Dermis blood vessel endothelial cell (primary cell): ENCODE measurements around the gene ARPC2. TPM values are rescaled to one million over a fixed set of nuclear protein-coding genes. Genes with fewer than 3 reads are reported as not detected.

Experiments used
- DNase-seq: peaks from one replicate; pipeline ENCODE4 v3.0.0; 2010
- total RNA-seq: library from RNA; depleted of rRNA; stranded (reverse); fragments of >200 nt; gene quantifications from 2 replicates; pipeline ENCODE4 v1.2.3, GENCODE V29; 2014

Gene ARPC2
- total RNA-seq, 1 donor from 2014 or later, result 278 TPM

DNA sequence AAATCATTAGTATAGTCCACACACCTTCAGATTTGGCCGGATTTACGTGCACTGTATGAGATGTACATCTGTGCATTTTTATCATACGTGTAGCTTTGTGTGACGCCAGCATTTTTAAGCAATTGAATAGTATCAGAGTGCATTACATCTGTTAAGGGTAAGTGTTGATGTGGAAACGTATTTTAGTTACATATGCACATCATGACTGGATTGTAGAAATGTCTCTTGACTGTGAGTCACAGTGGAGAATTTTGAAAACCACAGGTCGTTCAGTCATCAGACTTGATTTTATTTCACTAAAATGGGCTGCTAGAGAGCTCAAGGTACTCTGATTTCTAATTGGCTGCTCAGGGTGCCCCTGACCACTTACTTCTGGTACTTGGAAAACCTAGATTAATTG, 38.5 kb downstream of the ARPC2 start:
- no peak for DNase-seq

DNA sequence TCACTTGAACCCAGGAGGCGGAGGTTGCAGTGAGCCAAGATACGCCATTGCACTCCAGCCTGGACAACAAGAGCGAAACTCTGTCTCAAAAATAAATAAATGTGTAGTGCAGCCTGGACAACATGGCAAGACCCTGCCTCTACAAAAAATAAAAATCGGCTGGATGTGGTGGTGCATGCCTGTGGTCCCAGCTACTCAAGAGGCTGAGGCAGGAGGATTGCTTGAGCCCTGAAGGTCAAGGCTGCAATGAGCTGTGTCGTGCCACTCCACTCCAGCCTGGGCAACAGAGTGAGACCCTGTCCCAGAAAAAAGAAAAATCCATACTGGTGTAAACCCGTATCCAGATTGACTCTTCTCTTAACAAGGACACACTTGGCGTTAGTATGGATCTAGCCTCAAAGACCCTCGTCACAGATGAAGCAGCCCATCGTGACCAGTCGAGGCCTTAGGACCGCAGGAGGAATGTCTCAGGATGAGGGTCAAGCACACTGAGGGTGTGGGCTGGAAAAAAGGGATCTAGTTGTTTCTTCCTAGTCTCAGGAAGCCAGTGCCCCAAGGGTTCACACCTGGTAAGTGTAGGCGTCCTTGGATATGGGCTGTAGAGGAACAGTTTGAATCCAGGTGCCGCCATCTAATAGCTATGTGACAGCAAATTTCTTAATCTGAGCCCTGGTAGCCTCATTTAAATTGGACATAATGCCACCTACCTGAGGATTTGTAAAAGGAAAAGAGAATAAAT, 39.8 kb downstream of the ARPC2 start:
- no peak for DNase-seq

DNA sequence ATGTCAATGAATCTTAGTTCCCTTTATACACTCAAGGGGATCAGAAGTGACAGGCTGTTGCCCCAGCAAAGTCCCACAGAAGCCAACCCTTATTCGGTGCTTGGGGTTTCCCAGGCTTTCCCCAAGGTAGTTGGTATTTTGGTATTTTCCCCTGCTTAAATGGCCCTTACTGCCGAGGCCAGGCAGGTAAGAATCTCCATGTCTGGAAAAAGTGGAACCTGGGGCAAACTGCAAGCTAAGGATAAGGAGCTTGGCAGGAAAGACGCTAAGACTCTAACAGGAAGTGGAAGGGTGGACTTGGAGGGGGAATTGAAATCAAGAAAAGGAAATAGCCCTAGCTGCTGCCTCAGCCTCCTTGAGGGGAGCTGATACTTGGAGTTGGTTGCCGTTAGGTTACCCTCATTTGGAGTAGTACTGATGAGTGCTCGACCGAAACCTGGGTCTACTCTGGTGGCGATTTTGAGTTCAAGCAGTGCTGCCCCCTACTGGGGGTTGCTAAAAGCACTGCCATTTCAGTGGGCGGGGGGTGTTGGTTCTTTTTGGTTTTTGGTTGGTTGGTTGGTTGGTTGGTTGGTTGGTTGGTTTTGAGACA, 40.5 kb downstream of the ARPC2 start:
- DNase-seq, result peak; percentile 58

DNA sequence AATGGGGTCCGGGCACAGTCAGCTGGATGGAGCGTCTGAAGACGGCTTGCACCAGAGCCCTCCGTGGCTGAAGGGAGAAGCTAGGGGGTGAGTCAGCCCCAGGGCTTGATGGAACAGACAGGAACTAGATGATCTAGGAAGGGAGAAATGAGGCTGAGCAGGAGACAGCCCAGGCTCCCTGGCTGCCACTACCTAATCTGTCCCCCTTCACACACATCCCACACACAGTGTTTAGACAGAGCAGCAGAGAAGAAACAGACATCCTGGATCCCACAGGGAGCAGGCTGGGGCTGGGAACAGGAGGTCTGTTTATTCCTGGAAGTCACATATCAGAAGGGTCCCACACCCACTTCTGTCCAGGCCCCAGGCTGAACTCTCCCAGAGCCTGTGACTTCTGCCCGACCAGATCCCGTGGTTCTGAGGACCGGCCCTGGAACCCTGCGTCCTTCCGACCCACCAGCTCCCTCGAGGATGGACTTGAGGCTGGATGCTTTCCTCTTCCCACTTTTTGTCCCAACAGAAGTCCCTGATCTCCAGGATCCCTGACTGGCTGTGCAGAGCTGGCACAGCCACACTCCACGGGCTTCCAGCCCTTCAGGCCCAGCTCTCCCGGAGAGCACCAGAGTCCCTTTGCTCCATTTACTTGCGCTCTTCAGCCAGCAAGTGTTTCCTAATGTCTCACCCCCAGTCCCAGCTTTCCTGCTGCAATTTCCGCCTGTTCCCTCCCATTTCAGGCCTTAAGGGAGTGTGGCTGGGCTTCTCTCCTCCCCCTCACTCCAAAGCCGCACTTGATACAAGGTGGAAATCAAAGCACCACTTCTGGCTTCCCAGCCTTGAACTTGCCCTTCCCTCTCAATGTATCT, 42.3 kb downstream of the ARPC2 start:
- peak; percentile 74 for DNase-seq

DNA sequence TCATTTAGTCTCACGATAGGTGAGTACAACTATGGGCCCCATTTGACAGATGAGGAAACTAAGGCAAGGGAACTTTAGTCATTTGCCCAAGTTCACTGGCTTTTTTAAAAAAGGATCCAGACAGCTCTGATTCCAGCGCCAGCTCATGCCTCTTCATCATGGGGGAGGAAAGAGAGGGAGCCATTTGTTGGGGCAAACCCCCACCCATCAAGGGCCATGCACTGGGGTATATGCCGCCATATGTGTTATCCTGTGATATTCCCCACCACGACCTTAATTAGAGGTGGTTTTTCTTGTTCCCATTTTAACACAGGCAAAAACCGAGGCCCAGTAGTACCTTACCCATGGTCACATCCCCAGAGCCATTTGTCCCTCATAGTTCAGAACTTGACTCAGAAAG, 43.2 kb downstream of the ARPC2 start:
- DNase-seq, result no peak

DNA sequence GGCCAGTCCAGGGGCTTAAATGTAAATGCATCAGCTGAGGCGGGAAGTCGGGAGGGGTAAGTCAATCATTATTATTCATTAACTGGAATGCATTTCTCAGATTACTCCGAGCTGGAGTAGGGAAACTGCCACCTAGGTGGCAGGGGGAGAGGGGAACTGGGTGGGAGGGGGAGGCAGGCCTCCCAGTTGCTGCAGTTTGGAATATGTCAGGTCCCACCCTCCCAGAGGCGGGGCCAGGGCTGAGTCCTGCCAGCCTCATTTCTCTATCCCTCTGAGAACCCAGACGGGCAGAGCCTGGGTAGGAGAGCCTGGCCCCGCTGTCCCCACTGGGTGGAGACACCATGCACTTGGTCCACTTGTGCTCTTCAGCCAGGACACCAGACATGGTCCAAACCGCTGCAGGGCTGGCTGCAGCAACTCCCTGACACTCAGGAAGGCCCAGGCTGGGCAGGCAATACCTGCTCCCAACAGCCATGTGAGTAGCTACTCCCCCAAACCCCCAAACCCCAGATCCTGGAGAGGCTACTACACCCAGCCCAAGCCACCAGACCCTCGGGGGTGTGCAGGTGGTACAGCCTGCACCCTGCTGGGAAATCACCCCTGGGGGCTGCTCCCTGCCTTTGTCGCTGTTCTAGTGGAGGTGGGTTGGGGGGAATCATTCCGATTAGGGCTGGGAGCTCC, 43.9 kb downstream of the ARPC2 start, which contains the start of gene GPBAR1:
Gene GPBAR1, plus strand, starts transcription at position 274 of the 681 bp plus-strand sequence. CDS start 1,710 bp downstream, outside the sequence.
- no peak for DNase-seq

DNA sequence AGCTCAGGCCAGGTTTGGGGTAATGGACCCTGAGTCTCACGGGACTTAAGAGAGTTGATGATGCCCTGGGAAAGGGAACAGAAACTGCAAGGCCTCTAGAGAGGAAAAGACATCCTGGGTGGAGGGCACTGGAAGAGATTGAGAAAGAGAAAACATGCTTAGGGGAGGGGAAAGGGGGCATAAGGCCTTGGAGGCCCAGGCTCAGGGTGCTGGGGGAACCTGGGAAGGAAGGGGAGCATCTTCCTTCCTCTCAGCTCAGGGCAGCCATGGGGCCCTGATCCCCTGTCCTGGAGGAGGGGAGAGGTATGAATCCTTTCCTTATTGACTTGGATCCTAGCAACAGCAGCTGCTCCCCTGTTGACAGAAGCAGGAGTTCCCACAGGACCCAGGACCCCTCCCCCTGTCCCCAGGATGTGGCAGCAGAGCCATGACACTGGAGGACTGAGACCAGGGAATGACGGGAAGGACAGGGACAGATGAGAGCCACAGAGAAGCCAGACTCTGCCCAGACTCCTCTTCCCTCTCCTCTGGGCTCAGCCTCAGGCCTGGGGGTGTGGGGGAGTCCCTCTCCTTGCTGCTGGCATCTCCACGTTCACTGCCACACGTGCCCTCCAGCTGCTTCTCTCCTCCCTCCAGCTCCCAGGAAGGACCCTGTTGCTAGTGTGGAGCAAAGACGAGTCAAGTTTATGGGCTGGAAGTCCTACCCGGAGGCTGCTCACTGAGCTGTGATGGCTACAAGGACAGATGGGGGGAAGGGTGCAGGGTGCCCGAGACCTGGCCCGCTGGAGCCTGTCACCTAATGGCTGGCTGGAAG, 44.6 kb downstream of the ARPC2 start:
- DNase-seq, result no peak

DNA sequence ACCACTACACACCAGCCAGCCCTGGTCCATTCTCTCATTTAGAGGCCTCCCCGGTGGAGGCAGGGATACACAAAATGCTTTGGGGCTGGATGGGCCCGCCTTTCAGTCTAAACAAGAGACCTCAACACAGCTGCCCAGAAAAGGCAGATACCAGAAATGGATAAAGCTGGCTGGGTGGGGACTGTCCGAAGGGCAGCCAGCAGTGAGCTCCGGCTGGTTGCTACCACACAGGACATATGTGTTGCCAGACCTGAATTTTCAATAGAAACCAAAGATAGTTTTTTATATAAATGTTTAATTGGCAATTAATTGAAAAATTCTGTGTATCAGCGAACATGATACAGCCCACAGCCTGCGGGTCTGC, 45.2 kb downstream of the ARPC2 start:
- no peak for DNase-seq

DNA sequence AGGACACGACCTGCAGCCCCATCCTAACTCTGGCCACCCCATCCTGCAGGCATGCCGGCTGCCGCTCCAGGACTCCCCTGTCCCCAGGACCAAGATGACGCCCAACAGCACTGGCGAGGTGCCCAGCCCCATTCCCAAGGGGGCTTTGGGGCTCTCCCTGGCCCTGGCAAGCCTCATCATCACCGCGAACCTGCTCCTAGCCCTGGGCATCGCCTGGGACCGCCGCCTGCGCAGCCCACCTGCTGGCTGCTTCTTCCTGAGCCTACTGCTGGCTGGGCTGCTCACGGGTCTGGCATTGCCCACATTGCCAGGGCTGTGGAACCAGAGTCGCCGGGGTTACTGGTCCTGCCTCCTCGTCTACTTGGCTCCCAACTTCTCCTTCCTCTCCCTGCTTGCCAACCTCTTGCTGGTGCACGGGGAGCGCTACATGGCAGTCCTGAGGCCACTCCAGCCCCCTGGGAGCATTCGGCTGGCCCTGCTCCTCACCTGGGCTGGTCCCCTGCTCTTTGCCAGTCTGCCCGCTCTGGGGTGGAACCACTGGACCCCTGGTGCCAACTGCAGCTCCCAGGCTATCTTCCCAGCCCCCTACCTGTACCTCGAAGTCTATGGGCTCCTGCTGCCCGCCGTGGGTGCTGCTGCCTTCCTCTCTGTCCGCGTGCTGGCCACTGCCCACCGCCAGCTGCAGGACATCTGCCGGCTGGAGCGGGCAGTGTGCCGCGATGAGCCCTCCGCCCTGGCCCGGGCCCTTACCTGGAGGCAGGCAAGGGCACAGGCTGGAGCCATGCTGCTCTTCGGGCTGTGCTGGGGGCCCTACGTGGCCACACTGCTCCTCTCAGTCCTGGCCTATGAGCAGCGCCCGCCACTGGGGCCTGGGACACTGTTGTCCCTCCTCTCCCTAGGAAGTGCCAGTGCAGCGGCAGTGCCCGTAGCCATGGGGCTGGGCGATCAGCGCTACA, 45.9 kb downstream of the ARPC2 start:
- no peak for DNase-seq

DNA sequence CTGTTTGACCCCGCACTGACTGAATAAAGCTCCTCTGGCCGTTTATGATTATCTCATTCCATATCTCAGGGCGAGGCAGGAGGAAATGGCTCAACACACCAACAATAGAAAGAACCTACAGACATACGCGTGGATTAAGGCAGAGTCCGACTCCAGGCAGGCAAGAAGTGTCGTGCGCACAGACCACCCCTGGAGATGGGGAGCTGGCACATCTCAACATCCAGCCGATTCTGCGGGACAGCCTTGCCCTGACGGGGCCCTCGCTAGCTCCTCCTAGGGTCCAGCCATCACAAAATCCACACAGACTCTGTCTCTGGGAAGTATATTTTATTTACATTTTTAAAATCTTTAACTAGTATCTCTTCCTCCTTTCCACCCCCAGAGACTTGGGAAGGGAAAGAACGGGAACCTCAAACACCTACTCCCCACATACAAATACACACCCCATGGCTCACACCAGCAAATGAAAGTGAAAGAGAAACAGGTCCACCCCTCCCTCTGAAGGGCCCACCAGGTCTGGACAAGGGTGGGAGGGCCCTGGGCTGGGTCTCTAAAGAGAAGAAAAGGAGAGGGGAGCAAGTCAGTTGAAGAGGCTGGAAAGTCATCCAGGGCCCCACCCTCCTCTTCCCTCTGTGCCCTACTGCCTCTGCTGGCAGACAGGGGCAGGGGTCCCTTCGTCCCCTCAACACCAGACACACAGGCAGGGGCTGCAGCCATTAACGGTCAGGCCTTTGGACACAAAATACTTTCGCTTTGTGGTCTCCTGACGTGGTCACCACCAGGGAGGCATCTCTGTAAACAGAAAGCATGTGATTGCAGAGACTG, 47.0 kb downstream of the ARPC2 start:
- no peak for DNase-seq

DNA sequence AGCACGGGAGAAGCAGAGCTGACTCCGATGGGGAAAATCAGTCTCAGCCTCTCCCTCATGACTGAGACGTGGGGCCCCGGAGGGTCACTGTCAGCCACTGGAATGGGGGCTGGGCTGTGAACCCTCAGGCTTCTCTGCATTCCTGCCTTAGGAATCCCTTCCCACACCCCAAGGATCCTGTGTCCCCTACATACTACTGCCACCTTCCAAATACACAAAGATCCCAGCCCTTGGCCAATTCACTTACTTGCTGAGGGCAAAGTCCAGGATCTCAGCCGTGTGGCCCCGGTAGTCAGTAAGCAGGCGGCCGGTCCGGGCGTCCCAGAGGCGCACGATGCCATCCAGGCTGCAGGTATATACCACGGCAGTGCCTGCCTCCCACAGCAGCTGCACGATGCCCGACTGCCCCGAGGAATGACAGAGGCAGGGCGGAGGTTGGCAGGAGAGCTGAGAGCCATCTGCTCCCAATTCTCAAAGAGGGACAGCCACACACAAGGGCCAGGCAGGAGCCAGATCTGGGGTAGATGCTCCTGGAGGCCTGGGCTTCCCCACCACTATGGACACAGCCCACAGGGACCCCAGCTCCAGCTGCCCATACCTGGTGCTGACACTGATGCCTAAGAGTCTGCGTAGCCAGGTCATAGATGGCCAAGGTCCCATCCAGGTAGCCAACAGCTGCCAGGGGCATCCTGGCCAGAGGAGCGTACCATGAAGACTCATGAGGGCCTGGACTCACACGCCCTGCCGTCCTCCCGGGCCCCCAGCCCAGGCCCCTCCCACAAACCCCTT, 48.0 kb downstream of the ARPC2 start:
- no peak for DNase-seq

DNA sequence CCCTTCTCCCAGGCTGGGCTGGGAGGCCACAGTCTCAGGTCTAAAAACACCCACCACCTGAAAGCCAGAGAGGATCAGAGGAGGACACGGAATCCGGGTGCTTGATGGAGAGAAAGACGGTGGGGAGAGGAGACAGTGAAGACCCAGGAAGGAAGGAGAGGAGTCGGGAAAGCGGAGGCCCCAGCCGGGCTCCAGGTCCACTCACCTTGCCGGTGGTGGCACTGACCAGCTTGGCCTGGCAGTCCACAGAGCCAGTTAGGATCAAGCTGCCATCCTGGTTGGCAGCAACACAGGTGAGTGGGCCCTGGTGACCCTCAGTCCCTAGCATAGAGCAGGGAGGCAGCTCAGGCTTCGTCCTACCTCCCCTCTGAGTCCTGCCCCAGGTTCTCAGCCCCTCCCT, 48.6 kb downstream of the ARPC2 start:
- no peak for DNase-seq

DNA sequence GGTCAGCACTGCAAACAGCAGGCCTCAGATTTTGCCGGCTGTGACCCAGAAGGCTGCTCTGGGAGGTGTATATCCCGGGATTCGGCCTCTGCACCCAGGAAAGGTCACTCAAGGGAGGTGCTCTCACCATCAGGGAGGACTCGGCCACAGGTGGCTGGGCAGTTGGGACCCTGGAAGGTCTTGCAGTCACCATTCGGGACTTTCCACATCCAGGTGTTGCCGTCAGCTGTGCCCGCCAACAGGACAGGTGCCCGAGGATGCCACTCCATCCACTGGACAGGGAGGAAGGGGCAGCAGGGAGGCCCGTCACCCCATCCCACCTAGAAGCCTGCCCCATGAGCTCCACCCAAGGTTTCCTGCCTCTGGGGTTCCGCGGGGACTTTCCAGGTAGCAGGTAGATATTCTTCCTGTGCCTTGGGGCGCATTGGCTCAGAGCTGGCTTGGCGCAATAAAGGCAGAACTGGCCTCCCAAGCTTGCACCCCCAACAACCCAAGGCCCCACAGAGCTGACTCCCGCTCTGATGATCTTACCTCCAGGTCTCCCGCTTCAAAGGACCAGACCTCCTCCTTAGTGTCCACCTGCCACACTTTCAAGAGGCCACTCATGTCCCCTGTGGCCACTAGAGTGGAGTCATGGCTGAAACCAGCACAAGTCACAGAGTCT, 49.5 kb downstream of the ARPC2 start:
- no peak for DNase-seq

DNA sequence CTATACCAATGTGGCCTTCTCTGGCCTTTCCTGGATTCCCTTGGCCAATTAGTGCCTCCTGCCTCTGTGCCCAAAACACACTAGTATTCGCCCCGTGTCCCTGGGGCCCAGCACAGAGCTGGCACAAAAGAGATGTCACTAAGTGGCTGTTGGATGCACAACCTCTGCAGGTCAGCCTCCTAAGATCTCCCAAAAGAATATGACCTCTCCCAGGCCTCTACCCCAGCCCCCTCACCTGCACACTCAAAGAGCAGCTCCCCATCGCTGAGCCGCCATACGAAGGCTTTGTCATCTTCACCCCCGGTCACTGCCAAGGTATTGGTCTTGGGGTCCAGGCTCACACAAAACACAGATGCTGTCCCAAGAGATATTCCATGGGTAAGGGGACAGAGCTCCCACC, 50.3 kb downstream of the ARPC2 start:
- no peak for DNase-seq

DNA sequence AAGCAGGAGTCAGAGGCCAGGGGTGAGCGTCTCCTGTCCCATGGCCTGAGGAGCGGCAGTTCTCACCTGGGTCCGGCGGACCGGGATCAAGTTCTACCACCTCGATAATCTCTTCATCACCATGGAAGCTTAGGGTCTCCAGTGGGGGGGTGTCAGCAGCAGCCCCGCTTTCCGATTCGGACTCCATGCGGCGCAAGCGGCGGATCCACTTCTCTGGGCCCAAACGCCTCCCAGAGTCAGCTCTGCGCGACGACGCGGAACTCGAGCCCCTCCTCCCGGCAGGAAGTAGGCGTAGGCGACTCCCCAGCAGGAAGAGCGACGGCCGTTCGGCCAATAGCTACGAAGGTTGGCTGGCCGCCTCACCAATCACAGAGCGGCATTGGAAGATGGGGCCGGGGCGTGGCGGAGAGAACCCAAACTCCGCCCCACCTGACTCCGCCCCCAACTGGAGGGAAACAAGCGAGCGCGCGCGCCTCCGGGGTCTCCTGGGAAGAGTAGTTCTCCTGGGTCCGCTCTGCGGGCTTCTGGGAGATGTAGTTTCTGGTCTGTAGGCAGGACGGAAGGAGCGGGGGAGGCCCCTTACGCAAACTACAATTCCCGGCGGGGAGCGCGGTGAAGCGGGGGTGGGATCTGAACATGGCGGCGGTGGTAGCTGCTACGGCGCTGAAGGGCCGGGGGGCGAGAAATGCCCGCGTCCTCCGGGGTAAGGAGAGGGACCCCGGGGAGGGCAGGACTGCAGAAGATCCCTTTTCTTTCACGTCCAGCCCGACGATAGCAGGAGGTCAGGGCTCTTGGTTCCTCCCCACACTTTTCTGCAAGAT, 53.1 kb downstream of the ARPC2 start, which contains the start of the genes AAMP and PNKD:
Gene AAMP, minus strand, starts transcription at position 238 of the 821 bp plus-strand sequence. Its CDS starts 51 bp downstream, at position 187.
Gene PNKD, plus strand, starts transcription at position 620 of the 821 bp plus-strand sequence. Its CDS starts 17 bp downstream, at position 637.
- peak; percentile 100 for DNase-seq

DNA sequence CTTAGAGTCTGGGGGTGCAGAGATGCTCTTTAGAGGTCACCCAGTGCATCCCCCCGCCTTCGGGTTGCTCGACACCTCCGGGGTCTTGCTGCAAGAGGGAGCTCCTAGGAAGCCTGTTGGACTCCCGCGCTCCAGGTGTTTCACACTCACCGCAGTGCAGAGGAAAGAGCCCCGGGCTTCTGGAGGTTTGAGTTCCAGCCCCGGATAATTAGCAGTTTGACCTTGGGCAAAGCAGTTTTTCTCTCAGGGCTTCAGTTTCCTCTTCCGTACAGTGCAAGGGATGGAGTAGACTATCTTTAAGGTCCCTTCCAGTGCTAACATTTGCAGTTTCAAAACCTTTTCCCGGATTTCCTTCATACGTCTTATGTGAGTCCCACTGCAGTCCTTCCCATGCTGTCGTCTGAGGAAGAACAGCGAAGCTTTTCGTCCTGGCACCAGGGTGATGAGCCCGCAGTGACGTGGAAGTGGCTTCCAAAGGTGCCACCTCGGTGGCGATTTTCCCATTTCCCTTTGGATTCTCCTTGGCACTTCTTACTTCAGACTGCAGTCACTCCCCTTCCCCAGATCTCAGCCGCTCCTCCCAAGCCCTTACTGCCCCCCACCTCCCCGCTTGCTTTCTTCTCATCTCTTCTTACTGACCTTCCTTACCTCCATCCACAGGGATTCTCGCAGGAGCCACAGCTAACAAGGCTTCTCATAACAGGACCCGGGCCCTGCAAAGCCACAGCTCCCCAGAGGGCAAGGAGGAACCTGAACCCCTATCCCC, 53.9 kb downstream of the ARPC2 start:
- no peak for DNase-seq

DNA sequence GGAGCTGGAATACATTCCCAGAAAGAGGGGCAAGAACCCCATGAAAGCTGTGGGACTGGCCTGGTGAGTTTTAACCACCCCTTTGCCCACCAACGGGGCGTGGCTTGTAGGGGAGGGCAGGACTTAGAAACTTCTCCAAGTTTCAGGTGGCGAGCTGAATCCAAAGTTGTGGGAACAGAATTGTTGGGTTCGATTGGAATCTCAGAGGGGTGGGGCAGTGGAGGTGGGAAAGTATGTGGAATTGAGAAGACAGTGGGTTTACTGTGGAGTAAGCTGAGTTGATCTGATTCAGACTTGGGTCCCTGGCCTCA, 54.5 kb downstream of the ARPC2 start:
- no peak for DNase-seq
